SK-N-SH (cell line): ENCODE data around the gene ETF1. TPM values are rescaled to one million over a fixed set of nuclear protein-coding genes. Genes with fewer than 3 reads are reported as not detected.

Experiments used
- CTCF ChIA-PET: fragments of 300-600, 350-600 bp; formaldehyde crosslinking; extraction: SDS; loops from one replicate; lab custom pipeline; 2021; lab: Yijun Ruan, JAX
- POLR2A ChIA-PET: fragments of 350-600 bp; sonication (Branson Sonifier 250); formaldehyde crosslinking; extraction: SDS; loops from one replicate; lab custom pipeline; 2020; ENCODE audit warnings: antibody characterized with exemption, inconsistent platforms; lab: Yijun Ruan, JAX
- DNase-seq: peaks from one replicate; pipeline ENCODE4 v3.0.0; 2012
- H2AFZ ChIP-seq: fragments of 200-600 bp; sonication (generic); 2 replicates; pipeline ENCODE4 v1.8.1; 2016; ENCODE audit warnings: antibody characterized with exemption, mild to moderate bottlenecking, low read depth
- H3F3A ChIP-seq: fragments of 200-600 bp; sonication (generic); replicated peaks from 2 replicates; pipeline ENCODE3; 2016; ENCODE audit warnings: antibody characterized with exemption, mild to moderate bottlenecking; ENCODE audit not compliant: insufficient read depth
- H3K27ac ChIP-seq, 2 experiments: fragments of 200-500 bp in 1 of 2; fragments of 200-600 bp in 1 of 2; sonication (Bioruptor generic) in 1 of 2; sonication (generic), shearing (Covaris generic) in 1 of 2; 2 replicates each; pipeline versions ENCODE4 v1.5.1 to v1.6.1; 2014 to 2016; ENCODE audit warnings: low read depth in 2 of 2, inconsistent platforms in 1 of 2, low read length in 1 of 2, mild to moderate bottlenecking in 1 of 2, mixed read lengths in 1 of 2
- H3K27me3 ChIP-seq: fragments of 200-600 bp; sonication (generic), shearing (Covaris generic); 2 replicates; pipeline ENCODE4 v1.6.1; 2016; ENCODE audit warnings: mixed run types; ENCODE audit not compliant: insufficient read depth
- H3K36me3 ChIP-seq, 2 experiments: fragments of 200-500 bp in 1 of 2; fragments of 200-600 bp in 1 of 2; sonication (Bioruptor generic) in 1 of 2; sonication (generic) in 1 of 2; replicated peaks in 1 of 2; 2 replicates each; pipeline versions ENCODE3 to v1.5.1; 2014 to 2016; ENCODE audit warnings: low read length in 1 of 2, mild to moderate bottlenecking in 1 of 2; ENCODE audit not compliant: insufficient read depth in 2 of 2, control insufficient read depth in 1 of 2
- H3K4me1 ChIP-seq, 2 experiments: fragments of 200-500 bp in 1 of 2; fragments of 200-600 bp in 1 of 2; sonication (Bioruptor generic) in 1 of 2; sonication (generic), shearing (Covaris generic) in 1 of 2; 2 replicates each; pipeline versions ENCODE4 v1.5.1 to v1.6.1; 2014 to 2016; ENCODE audit warnings: low read depth in 1 of 2, low read length in 1 of 2, mixed run types in 1 of 2; ENCODE audit not compliant: insufficient read depth in 2 of 2, control insufficient read depth in 1 of 2
- H3K4me2 ChIP-seq: fragments of 200-600 bp; sonication (generic), shearing (Covaris generic); 2 replicates; pipeline ENCODE4 v1.6.1; 2017; ENCODE audit warnings: mixed run types
- H3K4me3 ChIP-seq, 2 experiments: fragments of 200-500 bp in 1 of 2; fragments of 200-600 bp in 1 of 2; sonication (Bioruptor generic) in 1 of 2; sonication (generic), shearing (Covaris generic) in 1 of 2; 2 replicates each; pipeline versions ENCODE4 v1.5.1 to v1.8.1; 2014 to 2016; ENCODE audit warnings: low read depth in 2 of 2, inconsistent platforms in 1 of 2, low read length in 1 of 2, mild to moderate bottlenecking in 1 of 2, mixed read lengths in 1 of 2, moderate library complexity in 1 of 2
- H3K79me2 ChIP-seq: fragments of 200-600 bp; sonication (generic); 2 replicates; pipeline ENCODE4 v1.8.1; 2017; ENCODE audit warnings: mild to moderate bottlenecking; ENCODE audit not compliant: insufficient read depth
- H3K9ac ChIP-seq: fragments of 200-600 bp; sonication (generic); 2 replicates; pipeline ENCODE4 v1.6.1; 2017; ENCODE audit warnings: mixed run types
- H3K9me2 ChIP-seq: fragments of 200-600 bp; sonication (generic); 2 replicates; pipeline ENCODE4 v1.6.1; 2017; ENCODE audit warnings: mixed run types
- H3K9me3 ChIP-seq: fragments of 200-600 bp; sonication (generic); 2 replicates; pipeline ENCODE4 v1.6.1; 2017; ENCODE audit warnings: mixed run types, mild to moderate bottlenecking, moderate library complexity
- H4K20me1 ChIP-seq: fragments of 200-600 bp; sonication (generic); 2 replicates; pipeline ENCODE4 v1.6.1; 2017; ENCODE audit warnings: mild to moderate bottlenecking, mixed run types; ENCODE audit not compliant: insufficient read depth
- EP300 ChIP-seq, 2 experiments: IDR thresholded peaks; 2 replicates each; pipeline versions ENCODE4 v1.4.0 to v1.6.1; 2012; ENCODE audit warnings: borderline replicate concordance in 1 of 2, low read depth in 1 of 2, low read length in 1 of 2
- EZH2phosphoT487 ChIP-seq: fragments of 200-600 bp; sonication (generic); IDR thresholded peaks from 2 replicates; pipeline ENCODE4 v1.6.1; 2017; ENCODE audit warnings: low read depth, mixed run types, mild to moderate bottlenecking, antibody characterized with exemption, moderate library complexity, borderline replicate concordance
- GATA2 ChIP-seq: sonication (generic); formaldehyde crosslinking; IDR thresholded peaks from 2 replicates; pipeline ENCODE4 v1.5.0; 2020; ENCODE audit warnings: mild to moderate bottlenecking, missing genetic modification reagents
- IRF3 ChIP-seq: fragments of 150-350 bp; IDR thresholded peaks from 2 replicates; pipeline ENCODE4 v1.6.1; 2016; ENCODE audit warnings: mild to moderate bottlenecking, low read depth, low read length
- RAD21 ChIP-seq: IDR thresholded peaks from 2 replicates; pipeline ENCODE4 v1.6.1; 2012; ENCODE audit warnings: mild to moderate bottlenecking, low read length
- RCOR1 ChIP-seq: fragments of 150-350 bp; IDR thresholded peaks from 2 replicates; pipeline ENCODE4 v1.6.1; 2017; ENCODE audit warnings: antibody characterized with exemption, low read length
- SIN3A ChIP-seq: IDR thresholded peaks from 2 replicates; pipeline ENCODE4 v1.6.1; 2012; ENCODE audit warnings: low read depth, mild to moderate bottlenecking, low read length, moderate library complexity, borderline replicate concordance
- USF1 ChIP-seq: IDR thresholded peaks from 2 replicates; pipeline ENCODE4 v1.4.0; 2012; ENCODE audit warnings: low read depth, borderline replicate concordance
- USF2 ChIP-seq: fragments of 150-350 bp; IDR thresholded peaks from 2 replicates; pipeline ENCODE4 v1.6.1; 2017; ENCODE audit warnings: antibody characterized with exemption, low read length, low read depth, borderline replicate concordance
- WGBS: methylation state at CpG from one replicate; pipeline ENCODE4 v1.1.6; 2017; ENCODE audit warnings: low lambda C conversion rate; 5-methylcytosine and 5-hydroxymethylcytosine counted together
- polyA plus RNA-seq, 3 experiments: library from polyadenylated mRNA; depleted of rRNA; stranded (reverse); fragments of >200 nt; gene quantifications; 2 replicates each; pipeline ENCODE4 v1.2.3, GENCODE V29; 2012
- TF ChIP-seq, protein P1 (sequence below): IDR thresholded peaks from 2 replicates; pipeline ENCODE4 v1.4.0; 2012; ENCODE audit warnings: low read depth, borderline replicate concordance
- TF ChIP-seq, protein P2 (sequence below): IDR thresholded peaks from 2 replicates; pipeline ENCODE4; 2012

ETF1 gene
- polyA plus RNA-seq, 1 of the 3 experiments (the other 2 are of a cell fraction), result 36.7 TPM

- H3K79me2 ChIP-seq, result peaks cover 76% of the 10 kb centered on the region
- no peak overlapping the region for H3K9ac ChIP-seq
- peaks cover 32 to 76% of the 10 kb centered on the region in 2 experiments for H3K36me3 ChIP-seq
Measured at GRCh38 chr5:138517437-138517836, 25.6 kb downstream of the ETF1 start.

GRCh38 chr5:138515556-138516245, 27.3 kb downstream of the ETF1 start:
- Histone ChIP-seq H3K4me1 (no peaks in the 10 kb centered on the region), H3F3A (peaks cover 3% of the 10 kb centered on the region), H2AFZ (no peak overlapping the region), H3K36me3 (peaks cover 45 to 79% of the 10 kb centered on the region in 2 experiments), H4K20me1 (peaks cover 13% of the 10 kb centered on the region), H3K4me3 (no peak overlapping the region), H3K9me2 (no peaks in the 10 kb centered on the region), H3K9me3 (no peaks in the 10 kb centered on the region), H3K9ac (no peak overlapping the region), H3K27ac (no peak overlapping the region), H3K27me3 (no peaks in the 10 kb centered on the region), H3K79me2 (peaks cover 63% of the 10 kb centered on the region), H3K4me2 (no peak overlapping the region)
- CTCF ChIA-PET, result interaction anchor here (1.0 to 4.4 kb wide), 3 partner anchors 12 to 33 kb away, joined by 3 to 27 read pairs (median 23); no protein-coding TSS in a partner anchor
- TF ChIP-seq IRF3, result no peak
- DNase-seq, result no peak
- POLR2A ChIA-PET, result no interaction called here
- 73% methylated on average over 3 of the region's 3 CpGs for WGBS

More at GRCh38 chr5:138517437-138517836, 25.6 kb downstream of the ETF1 start:
- DNase-seq, result no peak
- Histone ChIP-seq H3K9me2 (no peaks in the 10 kb centered on the region), H3K4me2 (no peak overlapping the region), H3K4me1 (no peaks in the 10 kb centered on the region; a peak in 1 of 4 replicates), H4K20me1 (peaks cover 26% of the 10 kb centered on the region), H3K9me3 (no peaks in the 10 kb centered on the region)
- CTCF ChIA-PET, result interaction anchor here (0.6 to 4.2 kb wide), 4 partner anchors 9 to 68 kb away, joined by 3 to 23 read pairs (median 6); partner anchors contain the start of gene EGR1
- no peak for TF ChIP-seq EZH2phosphoT487
- TF ChIP-seq USF2, result no peak
- no peak for TF ChIP-seq USF1
- TF ChIP-seq, all 33 proteins: peak for 0
- POLR2A ChIA-PET, result no interaction called here
- Histone ChIP-seq H2AFZ (no peak overlapping the region), H3K4me3 (no peak overlapping the region), H3F3A (no peaks in the 10 kb centered on the region), H3K27ac (no peak overlapping the region), H3K27me3 (no peaks in the 10 kb centered on the region)
- WGBS, result 96% methylated on average over 4 of the region's 4 CpGs

DNA sequence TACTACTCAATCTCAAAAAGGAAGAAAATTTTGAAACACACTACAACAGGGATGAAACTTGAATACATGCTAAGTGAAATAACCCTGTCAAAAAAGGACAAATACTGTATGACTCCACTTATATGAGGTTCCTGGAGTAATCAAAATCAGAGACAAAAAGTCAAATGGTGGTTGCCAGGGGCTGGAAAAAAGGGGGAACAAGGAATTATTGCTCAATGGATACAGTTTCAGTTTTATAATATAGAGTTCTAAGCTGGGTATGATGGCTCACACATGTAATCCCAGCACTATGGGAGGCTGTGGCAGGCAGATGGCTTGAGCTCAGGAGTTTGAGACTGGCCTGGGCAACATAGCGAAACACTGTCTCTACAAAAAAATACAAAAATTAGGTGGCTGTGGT, 29.0 kb downstream of the ETF1 start:
- Histone ChIP-seq H3K79me2 (peaks cover 55% of the 10 kb centered on the region), H3K4me1 (no peaks in the 10 kb centered on the region), H3K4me3 (no peak overlapping the region), H2AFZ (no peak overlapping the region), H3F3A (peaks cover 3% of the 10 kb centered on the region), H4K20me1 (peaks cover 3% of the 10 kb centered on the region; the same call in 1 of the 2 replicates), H3K4me2 (no peak overlapping the region), H3K27me3 (no peaks in the 10 kb centered on the region), H3K36me3 (peaks cover 54 to 86% of the 10 kb centered on the region in 2 experiments), H3K9me3 (no peaks in the 10 kb centered on the region), H3K9ac (no peak overlapping the region), H3K27ac (no peak overlapping the region), H3K9me2 (no peaks in the 10 kb centered on the region)
- 100% methylated on average over 1 of the region's 1 CpG for WGBS
- DNase-seq, result no peak
- ChIA-PET POLR2A (no interaction called here), CTCF (interaction anchor here (1.4 to 4.4 kb wide), 3 partner anchors 10 to 65 kb away, joined by 4 to 27 read pairs (median 8); partner anchors contain the start of gene EGR1)
- TF ChIP-seq GATA2 (no peak), RAD21 (no peak), SIN3A (no peak), RCOR1 (no peak), USF1 (no peak), EZH2phosphoT487 (no peak), EP300 (IDR thresholded peaks at IDR 0.05; ENCODE audit: borderline replicate concordance in 1 of 2, low read depth in 1 of 2, low read length in 1 of 2) (no peak)
- TF ChIP-seq, protein P1, sequence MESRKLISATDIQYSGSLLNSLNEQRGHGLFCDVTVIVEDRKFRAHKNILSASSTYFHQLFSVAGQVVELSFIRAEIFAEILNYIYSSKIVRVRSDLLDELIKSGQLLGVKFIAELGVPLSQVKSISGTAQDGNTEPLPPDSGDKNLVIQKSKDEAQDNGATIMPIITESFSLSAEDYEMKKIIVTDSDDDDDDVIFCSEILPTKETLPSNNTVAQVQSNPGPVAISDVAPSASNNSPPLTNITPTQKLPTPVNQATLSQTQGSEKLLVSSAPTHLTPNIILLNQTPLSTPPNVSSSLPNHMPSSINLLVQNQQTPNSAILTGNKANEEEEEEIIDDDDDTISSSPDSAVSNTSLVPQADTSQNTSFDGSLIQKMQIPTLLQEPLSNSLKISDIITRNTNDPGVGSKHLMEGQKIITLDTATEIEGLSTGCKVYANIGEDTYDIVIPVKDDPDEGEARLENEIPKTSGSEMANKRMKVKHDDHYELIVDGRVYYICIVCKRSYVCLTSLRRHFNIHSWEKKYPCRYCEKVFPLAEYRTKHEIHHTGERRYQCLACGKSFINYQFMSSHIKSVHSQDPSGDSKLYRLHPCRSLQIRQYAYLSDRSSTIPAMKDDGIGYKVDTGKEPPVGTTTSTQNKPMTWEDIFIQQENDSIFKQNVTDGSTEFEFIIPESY, result no peak
- TF ChIP-seq, protein P2, sequence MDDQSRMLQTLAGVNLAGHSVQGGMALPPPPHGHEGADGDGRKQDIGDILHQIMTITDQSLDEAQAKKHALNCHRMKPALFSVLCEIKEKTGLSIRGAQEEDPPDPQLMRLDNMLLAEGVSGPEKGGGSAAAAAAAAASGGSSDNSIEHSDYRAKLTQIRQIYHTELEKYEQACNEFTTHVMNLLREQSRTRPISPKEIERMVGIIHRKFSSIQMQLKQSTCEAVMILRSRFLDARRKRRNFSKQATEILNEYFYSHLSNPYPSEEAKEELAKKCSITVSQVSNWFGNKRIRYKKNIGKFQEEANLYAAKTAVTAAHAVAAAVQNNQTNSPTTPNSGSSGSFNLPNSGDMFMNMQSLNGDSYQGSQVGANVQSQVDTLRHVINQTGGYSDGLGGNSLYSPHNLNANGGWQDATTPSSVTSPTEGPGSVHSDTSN, result no peak
